Skeletal muscle tissue (tissue), 4 donors: ENCODE measurements around the gene ATXN3L. TPM values are rescaled to one million over a fixed set of nuclear protein-coding genes. Genes with fewer than 3 reads are reported as not detected.

Source experiments
- H3K27ac ChIP-seq: one replicate; pipeline ENCODE4 v1.7.0; 2013; ENCODE audit warnings: mild to moderate bottlenecking, low read depth, low read length, inconsistent platforms
- H3K27me3 ChIP-seq, 3 donors: one replicate each; pipeline ENCODE4 v1.7.0; 2013; ENCODE audit warnings: low read length in 3 of 3; ENCODE audit not compliant: control insufficient read depth in 3 of 3, insufficient read depth in 3 of 3
- H3K36me3 ChIP-seq, 3 donors: one replicate each; pipeline ENCODE4 v1.7.0; 2013; ENCODE audit warnings: low read length in 3 of 3; ENCODE audit not compliant: control insufficient read depth in 3 of 3, insufficient read depth in 3 of 3
- H3K4me1 ChIP-seq, 3 donors: one replicate each; pipeline ENCODE4 v1.7.0; 2013; ENCODE audit warnings: low read length in 3 of 3, mild to moderate bottlenecking in 3 of 3; ENCODE audit not compliant: control insufficient read depth in 3 of 3, insufficient read depth in 3 of 3
- H3K4me3 ChIP-seq, 3 donors: one replicate each; pipeline ENCODE4 v1.7.0; 2013; ENCODE audit warnings: low read length in 3 of 3
- H3K9ac ChIP-seq, 3 donors: one replicate each; pipeline ENCODE4 v1.7.0; 2013; ENCODE audit warnings: low read length in 3 of 3, mild to moderate bottlenecking in 3 of 3, moderate library complexity in 2 of 3, low read depth in 1 of 3
- H3K9me3 ChIP-seq, 3 donors: one replicate each; pipeline ENCODE4 v1.7.0; 2013; ENCODE audit warnings: low read length in 3 of 3; ENCODE audit not compliant: control insufficient read depth in 3 of 3
- total RNA-seq: library from RNA; depleted of rRNA; stranded (reverse); fragments of >200 nt; gene quantifications from one replicate; pipeline ENCODE4 v1.2.3, GENCODE V29; 2014
- donor health status: Osteomylitis.

The ATXN3L gene
- total RNA-seq, 1 donor from 2014 or later: not detected

- Histone ChIP-seq H3K36me3 (no peaks in the 10 kb centered on the region), H3K27ac (no peak overlapping the region), H3K4me3 (no peak overlapping the region), H3K9ac (no peak overlapping the region), H3K27me3 (no peaks in the 10 kb centered on the region), H3K9me3 (peaks cover 0 to 5% (median 0%) of the 10 kb centered on the region in 3 donors), H3K4me1 (no peaks in the 10 kb centered on the region)
Observed at GRCh38 chrX:13288671-13289070, 31.2 kb downstream of the ATXN3L start.

GRCh38 chrX:13287816-13288215 lies 32.0 kb downstream of the ATXN3L start:
- no peak overlapping the region for H3K9ac ChIP-seq
- no peak overlapping the region for H3K4me3 ChIP-seq
- no peak overlapping the region for H3K27ac ChIP-seq
- H3K4me1 ChIP-seq: no peaks in the 10 kb centered on the region
- no peaks in the 10 kb centered on the region for H3K36me3 ChIP-seq
- peaks cover 0 to 5% (median 0%) of the 10 kb centered on the region in 3 donors for H3K9me3 ChIP-seq
- H3K27me3 ChIP-seq: no peaks in the 10 kb centered on the region

DNA sequence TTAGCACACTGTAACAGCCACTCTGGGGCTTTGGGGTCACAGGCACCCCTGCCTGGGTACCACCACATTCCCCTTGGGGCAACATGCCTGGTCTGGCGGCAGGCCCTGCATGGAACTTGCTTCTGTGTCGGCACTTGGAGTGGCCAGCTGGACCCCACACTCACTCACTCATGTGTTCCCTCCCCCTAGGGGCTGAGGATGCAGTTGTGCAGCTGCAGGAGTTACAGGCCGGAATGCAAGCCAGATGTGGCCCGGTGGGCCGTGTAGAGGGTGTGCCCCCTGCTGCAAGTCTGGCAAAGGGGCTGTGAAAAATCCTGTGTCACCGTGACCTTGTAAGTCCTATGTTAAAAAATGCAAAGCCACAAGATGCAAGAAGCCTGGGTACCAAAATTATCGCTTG lies 34.2 kb downstream of the ATXN3L start:
- H3K27me3 ChIP-seq: no peaks in the 10 kb centered on the region
- H3K4me1 ChIP-seq: no peaks in the 10 kb centered on the region
- H3K36me3 ChIP-seq: no peaks in the 10 kb centered on the region
- peaks cover 0 to 5% (median 0%) of the 10 kb centered on the region in 3 donors for H3K9me3 ChIP-seq
- no peak overlapping the region for H3K4me3 ChIP-seq
- H3K9ac ChIP-seq: no peak overlapping the region
- H3K27ac ChIP-seq: no peak overlapping the region

GRCh38 chrX:13285229-13285628 lies 34.6 kb downstream of the ATXN3L start:
- Histone ChIP-seq H3K4me3 (no peak overlapping the region), H3K4me1 (no peaks in the 10 kb centered on the region), H3K36me3 (no peaks in the 10 kb centered on the region), H3K9ac (no peak overlapping the region), H3K27me3 (no peaks in the 10 kb centered on the region), H3K27ac (no peak overlapping the region), H3K9me3 (peaks cover 0 to 5% (median 0%) of the 10 kb centered on the region in 3 donors)

DNA sequence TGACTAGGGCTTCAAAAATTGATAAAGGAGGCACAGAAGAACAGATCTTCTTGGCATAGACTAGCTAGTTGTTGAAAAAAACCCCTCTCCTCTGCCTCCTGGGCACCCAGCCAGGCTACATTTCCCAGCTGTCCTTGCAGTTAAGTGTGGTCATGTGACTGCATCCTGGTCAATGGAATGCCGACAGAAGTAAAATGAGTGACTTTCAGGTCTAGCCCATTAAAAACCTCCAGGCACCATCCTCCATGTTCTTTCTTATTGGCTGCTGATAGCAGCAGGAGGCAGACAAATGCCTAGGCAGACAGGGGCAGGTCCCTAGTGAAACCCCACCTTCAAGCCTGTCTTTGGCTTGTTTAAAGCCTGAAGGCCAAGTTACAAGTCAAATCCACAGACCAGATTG lies 35.3 kb downstream of the ATXN3L start:
- Histone ChIP-seq H3K36me3 (no peaks in the 10 kb centered on the region), H3K27ac (no peak overlapping the region), H3K4me1 (no peaks in the 10 kb centered on the region), H3K9me3 (peaks cover 0 to 5% (median 0%) of the 10 kb centered on the region in 3 donors), H3K27me3 (no peaks in the 10 kb centered on the region), H3K9ac (no peak overlapping the region), H3K4me3 (no peak overlapping the region)

DNA sequence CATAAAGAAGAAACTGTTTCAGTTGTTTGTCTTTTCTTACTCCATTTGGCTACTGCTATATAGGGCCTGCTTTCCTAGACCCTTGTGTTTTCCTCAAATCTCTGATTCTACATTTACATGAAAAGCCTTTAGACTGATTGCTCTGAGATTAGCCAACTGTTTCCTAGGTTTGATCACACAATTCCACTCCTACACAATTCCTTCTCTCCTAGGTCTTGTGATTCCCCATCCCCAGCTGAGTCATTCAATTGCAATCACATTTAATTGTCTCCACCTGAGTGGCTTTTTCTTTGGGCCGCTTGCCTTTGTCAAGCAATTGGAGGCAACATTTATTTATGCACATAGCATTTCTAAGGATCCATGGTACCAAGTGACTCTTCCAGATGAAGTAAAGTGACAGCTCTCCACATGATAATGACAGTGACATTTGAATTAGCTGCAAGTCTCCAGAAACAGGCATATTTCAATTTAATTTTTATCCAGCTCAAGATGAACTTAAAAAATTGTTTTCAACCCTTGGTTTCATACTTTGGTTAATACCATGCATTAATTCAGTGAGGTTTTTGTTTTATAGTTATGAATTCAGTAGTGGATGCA lies 35.8 kb downstream of the ATXN3L start:
- Histone ChIP-seq H3K27ac (no peak overlapping the region), H3K9ac (no peak overlapping the region)

DNA sequence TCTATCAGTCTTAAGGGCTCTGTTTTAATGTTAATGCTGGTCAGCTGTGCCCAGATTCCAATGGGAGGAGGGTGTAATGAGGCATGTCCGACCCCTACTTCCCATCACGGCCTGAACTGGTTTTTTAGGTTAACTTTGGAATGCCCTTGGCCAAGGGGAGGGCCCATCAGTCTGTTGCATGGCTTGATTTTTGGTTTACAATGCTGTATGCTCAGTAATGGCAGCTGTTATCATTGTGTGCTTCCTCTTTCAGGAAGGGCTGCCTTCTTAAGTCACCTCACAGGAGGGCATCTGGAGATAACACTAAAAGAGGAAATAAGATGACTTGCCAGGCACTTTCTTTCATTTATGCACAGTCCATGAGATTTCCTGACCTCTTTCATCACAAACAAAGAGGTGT lies 36.3 kb downstream of the ATXN3L start:
- no peaks in the 10 kb centered on the region for H3K4me1 ChIP-seq
- H3K27me3 ChIP-seq: no peaks in the 10 kb centered on the region
- no peak overlapping the region for H3K9ac ChIP-seq
- H3K9me3 ChIP-seq: peaks cover 0 to 5% (median 0%) of the 10 kb centered on the region in 3 donors
- no peak overlapping the region for H3K4me3 ChIP-seq
- H3K36me3 ChIP-seq: no peaks in the 10 kb centered on the region
- no peak overlapping the region for H3K27ac ChIP-seq

More for the DNA sequence above, 35.8 kb downstream of the ATXN3L start:
- no peaks in the 10 kb centered on the region for H3K27me3 ChIP-seq
- no peak overlapping the region for H3K4me3 ChIP-seq
- no peaks in the 10 kb centered on the region for H3K36me3 ChIP-seq
- H3K9me3 ChIP-seq: peaks cover 0 to 5% (median 0%) of the 10 kb centered on the region in 3 donors
- H3K4me1 ChIP-seq: no peaks in the 10 kb centered on the region

DNA sequence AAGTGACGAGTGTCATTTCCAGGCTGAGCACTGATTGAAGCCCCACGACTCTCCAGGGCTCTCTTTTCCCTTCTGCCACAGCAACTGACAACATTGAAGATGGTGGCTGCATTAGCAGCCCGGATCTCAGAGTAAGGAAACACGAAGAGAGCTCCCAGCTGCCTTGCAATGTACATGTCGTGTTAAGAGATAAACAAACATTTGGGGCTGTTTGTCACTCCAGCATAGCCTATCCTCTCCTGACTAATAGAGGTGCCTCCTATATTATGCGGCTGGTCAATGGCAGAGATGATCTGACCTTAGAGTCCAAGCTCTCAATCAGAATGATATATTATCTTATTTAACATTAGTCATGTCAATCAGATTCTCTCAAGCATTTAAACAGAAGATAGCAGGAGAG lies 38.6 kb downstream of the ATXN3L start:
- no peak overlapping the region for H3K9ac ChIP-seq

GRCh38 chrX:13279279-13280018 lies 40.4 kb downstream of the ATXN3L start:
- Histone ChIP-seq H3K9me3 (no peaks in the 10 kb centered on the region), H3K36me3 (no peaks in the 10 kb centered on the region), H3K27me3 (peaks cover 0 to 7% (median 0%) of the 10 kb centered on the region in 3 donors), H3K9ac (no peak overlapping the region), H3K4me3 (no peak overlapping the region), H3K4me1 (no peaks in the 10 kb centered on the region), H3K27ac (no peak overlapping the region)

More for the DNA sequence above, 38.6 kb downstream of the ATXN3L start:
- Histone ChIP-seq H3K9me3 (peaks cover 0 to 5% (median 0%) of the 10 kb centered on the region in 3 donors), H3K27ac (no peak overlapping the region), H3K36me3 (no peaks in the 10 kb centered on the region), H3K27me3 (peaks cover 0 to under 1% (median 0%) of the 10 kb centered on the region in 3 donors), H3K4me1 (no peaks in the 10 kb centered on the region), H3K4me3 (no peak overlapping the region)

GRCh38 chrX:13277539-13277938 lies 42.3 kb downstream of the ATXN3L start:
- no peak overlapping the region for H3K27ac ChIP-seq
- peaks cover 0 to 7% (median 0%) of the 10 kb centered on the region in 3 donors for H3K27me3 ChIP-seq
- H3K9me3 ChIP-seq: no peaks in the 10 kb centered on the region
- no peak overlapping the region for H3K4me3 ChIP-seq
- H3K36me3 ChIP-seq: no peaks in the 10 kb centered on the region
- H3K9ac ChIP-seq: no peak overlapping the region
- no peaks in the 10 kb centered on the region for H3K4me1 ChIP-seq
